Measurements from ENCODE around the gene ADGB.

GRCh38 chr6:146851837-146852236, 253.1 kb downstream of the ADGB start:
- TF ChIP-seq CTCF (conservative IDR thresholded peaks at IDR 0.05; ENCODE audit: low read length) (no peak), EZH2phosphoT487 (IDR thresholded peaks at IDR 0.05; ENCODE audit: borderline replicate concordance, low read depth, low read length) (no peak)

Data from OCI-LY7 (cell line).